GM23338 (cell line): Measurements from ENCODE around the gene RSU1. TPM values are rescaled to one million over a fixed set of nuclear protein-coding genes. Genes with fewer than 3 reads are reported as not detected.

Experiments used
- ATAC-seq: fragments of 200-7000 bp; cut with Tn5 transposase; 3 replicates; pipeline ENCODE4 v1.9.1; 2020
- DNase-seq: peaks from one replicate; pipeline ENCODE4 v3.0.0-alpha.2; 2015; ENCODE audit warnings: low spot score
- H2AFZ ChIP-seq: fragments of 200-600 bp; sonication (generic); 2 replicates; pipeline ENCODE4 v1.8.0; 2016; ENCODE audit warnings: antibody characterized with exemption, mild to moderate bottlenecking, moderate library complexity
- H3F3A ChIP-seq: fragments of 200-600 bp; sonication (generic); replicated peaks from 2 replicates; pipeline ENCODE4 v1.8.0; 2017; ENCODE audit warnings: antibody characterized with exemption, mixed run types, low read depth
- H3K27ac ChIP-seq: fragments of 200-600 bp; sonication (generic); 2 replicates; pipeline ENCODE4 v1.6.1; 2016; ENCODE audit warnings: low read depth
- H3K27me3 ChIP-seq: fragments of 200-600 bp; sonication (generic); 2 replicates; pipeline ENCODE4 v1.8.0; 2016; ENCODE audit warnings: mild to moderate bottlenecking, mixed run types, moderate library complexity; ENCODE audit not compliant: insufficient read depth
- H3K36me3 ChIP-seq: fragments of 200-600 bp; sonication (generic); 2 replicates; pipeline ENCODE4 v1.8.0; 2016; ENCODE audit warnings: mild to moderate bottlenecking; ENCODE audit not compliant: insufficient read depth
- H3K4me1 ChIP-seq: fragments of 200-600 bp; sonication (generic); 2 replicates; pipeline ENCODE4 v1.8.0; 2016; ENCODE audit warnings: mild to moderate bottlenecking, moderate library complexity; ENCODE audit not compliant: insufficient read depth
- H3K4me2 ChIP-seq: fragments of 200-600 bp; sonication (generic); 2 replicates; pipeline ENCODE4 v1.7.1; 2017; ENCODE audit warnings: mixed run types
- H3K4me3 ChIP-seq: fragments of 200-600 bp; sonication (generic); 2 replicates; pipeline ENCODE4 v1.6.1; 2016; ENCODE audit warnings: mixed run types
- H3K79me2 ChIP-seq: fragments of 200-600 bp; sonication (generic); replicated peaks from 2 replicates; pipeline ENCODE4 v1.8.0; 2017; ENCODE audit warnings: mild to moderate bottlenecking; ENCODE audit not compliant: insufficient read depth
- H3K9me2 ChIP-seq: fragments of 200-600 bp; sonication (generic); 2 replicates; pipeline ENCODE4 v1.8.0; 2017; ENCODE audit not compliant: insufficient read depth
- H4K20me1 ChIP-seq: fragments of 200-600 bp; sonication (generic); replicated peaks from 2 replicates; pipeline ENCODE4 v1.8.0; 2017; ENCODE audit warnings: mild to moderate bottlenecking; ENCODE audit not compliant: insufficient read depth
- H3K27ac Mint-ChIP-seq: 2 replicates; pipeline ENCODE4 v1.8.0; 2020; ENCODE audit warnings: inconsistent platforms, mild to moderate bottlenecking, moderate library complexity, mixed read lengths
- H3K27me3 Mint-ChIP-seq: 3 replicates; pipeline ENCODE4 v1.8.0; 2022; ENCODE audit warnings: low read depth, mild to moderate bottlenecking, moderate library complexity, mixed read lengths, inconsistent platforms; ENCODE audit not compliant: insufficient read depth, poor library complexity
- H3K36me3 Mint-ChIP-seq: 3 replicates; pipeline ENCODE4 v1.8.0; 2021; ENCODE audit warnings: low read depth, mild to moderate bottlenecking, inconsistent platforms, moderate library complexity, mixed read lengths
- H3K4me1 Mint-ChIP-seq: 3 replicates; pipeline ENCODE4 v1.8.0; 2020; ENCODE audit warnings: mild to moderate bottlenecking, inconsistent platforms, mixed read lengths
- H3K4me3 Mint-ChIP-seq: 3 replicates; pipeline ENCODE4 v1.8.0; 2021; ENCODE audit warnings: moderate library complexity, mild to moderate bottlenecking, inconsistent platforms, mixed read lengths
- H3K9me3 Mint-ChIP-seq: 3 replicates; pipeline ENCODE4 v1.8.0; 2020; ENCODE audit warnings: moderate library complexity, mild to moderate bottlenecking, inconsistent platforms, mixed read lengths
- CREB1 ChIP-seq: fragments of 250-450 bp; sonication (Bioruptor Pico); IDR thresholded peaks from 2 replicates; pipeline ENCODE4 v1.5.0; 2020; ENCODE audit warnings: low read depth, mild to moderate bottlenecking, moderate library complexity
- CTCF ChIP-seq, 2 experiments: fragments of 200-600 bp in 1 of 2; sonication (generic) in 1 of 2; conservative IDR thresholded peaks; 2 replicates each; pipeline versions ENCODE4 v1.5.1 to v1.6.1; 2016 to 2017; ENCODE audit warnings: antibody characterized with exemption in 2 of 2, low read depth in 2 of 2, mild to moderate bottlenecking in 2 of 2, moderate library complexity in 1 of 2
- ETS1 ChIP-seq: IDR thresholded peaks from 2 replicates; pipeline ENCODE4 v1.6.1; 2016; ENCODE audit warnings: antibody characterized with exemption
- EZH2 ChIP-seq: fragments of 200-600 bp; sonication (generic); IDR thresholded peaks from one replicate; pipeline ENCODE4 v1.8.0; 2017; ENCODE audit warnings: antibody characterized with exemption, mild to moderate bottlenecking, low read depth; ENCODE audit not compliant: unreplicated experiment
- JUNB ChIP-seq: IDR thresholded peaks from one replicate; pipeline ENCODE4 v1.6.1; 2016; ENCODE audit warnings: antibody characterized with exemption; ENCODE audit not compliant: unreplicated experiment
- NANOG ChIP-seq: IDR thresholded peaks from 2 replicates; pipeline ENCODE4 v1.6.1; 2016; ENCODE audit warnings: antibody characterized with exemption, borderline replicate concordance
- POLR2AphosphoS5 ChIP-seq: IDR thresholded peaks from 2 replicates; pipeline ENCODE4 v1.6.1; 2016; ENCODE audit warnings: antibody characterized with exemption, low read depth
- REST ChIP-seq: IDR thresholded peaks from one replicate; pipeline ENCODE4 v1.6.1; 2018; ENCODE audit warnings: antibody characterized with exemption; ENCODE audit not compliant: unreplicated experiment
- STAT1 ChIP-seq: IDR thresholded peaks from one replicate; pipeline ENCODE4 v1.6.1; 2016; ENCODE audit warnings: antibody characterized with exemption; ENCODE audit not compliant: unreplicated experiment
- ZNF114 ChIP-seq: fragments of 250-450 bp; sonication (Bioruptor Pico); IDR thresholded peaks from 2 replicates; pipeline ENCODE4 v1.5.0; 2020; ENCODE audit warnings: mild to moderate bottlenecking, moderate library complexity
- ZNF331 ChIP-seq: fragments of 250-450 bp; sonication (Bioruptor Pico); IDR thresholded peaks from 2 replicates; pipeline ENCODE4 v1.5.0; 2020; ENCODE audit warnings: low read depth, mild to moderate bottlenecking, moderate library complexity
- ZNF462 ChIP-seq: fragments of 250-450 bp; sonication (Bioruptor Pico); IDR thresholded peaks from 2 replicates; pipeline ENCODE4 v1.5.0; 2020; ENCODE audit warnings: mild to moderate bottlenecking, moderate library complexity
- polyA plus RNA-seq: library from polyadenylated mRNA; unstranded; fragments of >200 nt; fragmentation: Nextera tagmentation; extraction: Ambion mirVana; gene quantifications from 2 replicates; pipeline ENCODE4 v1.2.1, GENCODE V29; 2016
- total RNA-seq: library from RNA; depleted of rRNA; stranded (reverse); fragments of >200 nt; shearing (Covaris generic); gene quantifications from 2 replicates; pipeline ENCODE4 v1.2.3, GENCODE V29; 2014

RSU1 gene
- total and polyA plus RNA-seq, 2 experiments from 2014 or later: 62.7 to 96.2 TPM

- no peak for TF ChIP-seq CTCF (conservative IDR thresholded peaks at IDR 0.05; ENCODE audit: low read depth in 2 of 2)
- TF ChIP-seq ZNF114 (CRISPR knock-in tag): no peak
- no peak for TF ChIP-seq CREB1 (CRISPR knock-in tag)
- TF ChIP-seq NANOG: no peak
- TF ChIP-seq JUNB: no peak
- TF ChIP-seq STAT1: no peak
- no peak for TF ChIP-seq EZH2
- TF ChIP-seq REST: no peak
- no peak for TF ChIP-seq POLR2AphosphoS5
- TF ChIP-seq ETS1: no peak
- no peak for TF ChIP-seq ZNF331 (CRISPR knock-in tag)
Measured at GRCh38 chr10:16822726-16823360, 5.6 kb upstream of the RSU1 start (continued).

GRCh38 chr10:16822027-16822426 lies 4.8 kb upstream of the RSU1 start:
- peaks cover 34% of the 10 kb centered on the region for H3K9me3 Mint-ChIP-seq
- H3F3A ChIP-seq: no peaks in the 10 kb centered on the region
- no peak overlapping the region for H3K4me3 ChIP-seq
- peaks cover 7% of the 10 kb centered on the region for H3K27me3 Mint-ChIP-seq
- H3K36me3 ChIP-seq: peaks cover 5% of the 10 kb centered on the region; the same call in 1 of the 2 replicates
- H3K36me3 Mint-ChIP-seq: peaks cover 23% of the 10 kb centered on the region; the same call in 2 of the 3 replicates
- no peaks in the 10 kb centered on the region for H3K9me2 ChIP-seq
- H3K79me2 ChIP-seq: no peaks in the 10 kb centered on the region
- H3K4me2 ChIP-seq: no peak overlapping the region
- H3K4me1 Mint-ChIP-seq: peaks cover 2% of the 10 kb centered on the region; the same call in 2 of the 3 replicates
- DNase-seq (no peak), ATAC-seq (no peak)
- H3K27ac ChIP-seq: no peak overlapping the region
- no peak overlapping the region for H3K27ac Mint-ChIP-seq
- no peaks in the 10 kb centered on the region for H3K27me3 ChIP-seq
- no peak overlapping the region for H3K4me3 Mint-ChIP-seq
- H4K20me1 ChIP-seq: no peaks in the 10 kb centered on the region
- no peak overlapping the region for H2AFZ ChIP-seq
- H3K4me1 ChIP-seq: no peaks in the 10 kb centered on the region
- TF ChIP-seq NANOG: no peak
- TF ChIP-seq STAT1: no peak
- TF ChIP-seq CREB1 (CRISPR knock-in tag): no peak
- no peak for TF ChIP-seq ZNF462 (CRISPR knock-in tag)
